Measurements from ENCODE around the gene FARP2. TPM values are rescaled to one million over a fixed set of nuclear protein-coding genes. Genes with fewer than 3 reads are reported as not detected.
"Not testable (repeated sequence)": the region's sequence is repeated elsewhere in the genome, so short reads cannot be mapped to it uniquely, and the experiment has no call there.

The FARP2 gene
- polyA plus RNA-seq, 3 donors, result 51.7 to 59.8 (median 59.2) TPM

DNA sequence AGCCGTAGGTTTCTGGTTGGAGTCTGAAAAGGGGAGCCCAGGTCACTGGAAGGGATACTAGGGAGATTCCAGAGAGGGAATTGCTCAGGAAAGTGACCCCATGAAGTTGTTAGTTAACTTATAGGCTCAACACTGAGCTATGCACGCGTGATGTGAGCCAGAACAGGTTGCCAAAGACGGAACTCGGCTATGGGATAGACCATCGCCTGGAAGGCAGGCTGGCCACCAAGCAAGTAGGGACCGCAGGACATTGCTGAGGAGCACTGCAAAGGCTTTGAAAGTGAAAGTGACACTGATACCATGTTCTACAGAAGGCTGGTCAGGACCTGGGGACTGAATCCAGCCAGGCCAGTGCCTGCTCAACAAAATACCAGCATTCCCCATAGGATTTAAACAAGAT, 7.3 kb downstream of the FARP2 start:
- DNase-seq, result no peak

GRCh38 chr2:241364781-241365180, 8.7 kb downstream of the FARP2 start:
- DNase-seq, result no peak

GRCh38 chr2:241366678-241367077, 10.6 kb downstream of the FARP2 start:
- no peak for DNase-seq

DNA sequence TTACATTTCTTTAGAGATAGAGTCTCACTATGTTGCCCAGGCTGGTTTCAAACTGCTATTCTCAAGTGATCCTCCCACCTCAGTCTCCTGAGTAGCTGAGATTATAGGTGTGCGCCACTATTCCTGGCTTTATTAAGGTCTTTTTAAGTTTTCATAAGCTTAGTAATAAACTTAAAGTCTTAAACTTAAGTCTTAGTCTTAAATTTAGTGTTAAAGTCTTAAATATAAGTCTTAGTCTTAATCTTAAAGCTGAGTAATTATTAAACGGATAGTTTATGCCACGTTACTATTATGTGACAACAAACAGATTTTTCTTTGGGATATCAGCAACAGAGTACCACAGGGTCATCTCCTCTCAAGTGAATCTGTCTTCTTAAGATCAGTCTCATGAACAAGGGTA, 12.6 kb downstream of the FARP2 start:
- DNase-seq, result no peak

- no peak for DNase-seq
These were observed 16.4 kb downstream of the FARP2 start for GRCh38 chr2:241372361-241372992.

DNA sequence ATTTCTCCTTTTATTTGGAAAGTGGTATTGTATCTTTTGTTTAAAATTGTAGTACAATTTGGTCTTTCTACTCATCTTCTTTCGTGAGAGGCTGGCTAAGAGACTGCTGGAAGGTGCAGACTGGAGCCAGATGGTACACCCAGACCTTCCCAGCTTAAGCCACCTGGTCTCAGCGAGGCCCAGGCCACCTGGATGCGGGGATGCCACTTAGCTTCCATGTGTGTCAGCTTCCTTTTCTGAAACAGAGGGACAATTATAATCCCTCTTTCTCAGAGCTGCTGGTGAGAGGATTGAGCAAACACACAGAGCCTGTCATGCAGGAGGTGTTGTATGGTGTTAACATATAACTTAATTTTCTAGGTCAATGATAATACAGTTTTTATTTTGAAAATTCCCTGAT, 17.4 kb downstream of the FARP2 start:
- no peak for DNase-seq

DNA sequence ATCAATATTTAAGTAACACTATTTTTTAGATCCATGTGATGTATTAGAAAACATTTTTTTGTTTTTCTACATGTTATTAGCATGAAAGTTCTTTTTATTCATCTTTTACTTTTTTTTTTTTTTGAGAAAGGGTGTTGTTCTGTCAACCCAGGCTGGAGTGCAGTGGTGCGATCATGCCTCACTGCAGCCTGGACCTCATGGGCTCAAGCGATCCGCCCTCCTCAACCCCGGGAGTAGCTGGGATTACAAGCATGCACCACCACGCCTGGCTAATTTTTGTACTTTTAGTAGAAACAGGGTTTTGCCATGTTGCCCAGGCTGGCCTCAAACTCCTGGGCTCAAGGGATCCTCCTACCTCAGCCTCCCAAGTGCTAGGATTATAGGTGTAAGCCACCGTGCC, 17.8 kb downstream of the FARP2 start:
- DNase-seq, result not testable (repeated sequence)

DNA sequence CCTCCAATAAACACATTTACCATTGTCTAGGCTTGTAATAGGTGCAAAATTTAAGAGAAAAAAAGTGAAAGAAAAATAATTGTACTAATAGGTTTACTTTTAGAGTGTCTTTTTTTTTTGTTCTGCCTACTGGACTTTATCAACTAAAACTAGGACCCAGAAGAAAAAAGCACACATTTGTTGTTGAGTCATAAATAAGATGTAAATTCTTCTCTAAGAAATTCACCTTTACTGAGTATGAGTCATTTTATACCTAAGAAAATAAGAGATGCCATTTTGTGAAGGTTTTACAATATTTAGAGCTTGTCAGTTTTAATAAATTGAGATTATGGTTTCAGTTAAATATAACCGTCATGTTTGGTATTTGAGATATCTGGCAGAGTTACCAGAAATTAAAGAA, 19.2 kb downstream of the FARP2 start:
- no peak for DNase-seq

DNA sequence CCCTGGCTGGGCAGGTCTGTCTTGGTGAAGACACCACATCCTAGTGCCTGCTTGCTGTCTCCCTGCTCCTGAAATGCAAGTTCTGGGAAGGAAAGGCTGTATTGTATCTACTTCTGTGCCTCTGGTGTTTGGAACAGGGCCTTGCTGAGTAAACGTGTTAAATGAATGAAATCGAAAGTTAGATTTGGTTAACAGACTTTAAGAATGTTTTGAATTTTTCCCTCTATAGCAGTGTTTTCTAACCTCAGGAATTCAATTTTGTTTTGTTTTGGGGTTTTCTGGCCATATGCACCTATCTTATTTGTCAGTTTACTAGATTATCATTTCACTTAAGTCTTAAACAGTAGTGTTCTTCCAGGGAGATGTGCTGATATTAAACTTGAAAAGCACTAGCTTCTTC, 20.7 kb downstream of the FARP2 start:
- no peak for DNase-seq

DNA sequence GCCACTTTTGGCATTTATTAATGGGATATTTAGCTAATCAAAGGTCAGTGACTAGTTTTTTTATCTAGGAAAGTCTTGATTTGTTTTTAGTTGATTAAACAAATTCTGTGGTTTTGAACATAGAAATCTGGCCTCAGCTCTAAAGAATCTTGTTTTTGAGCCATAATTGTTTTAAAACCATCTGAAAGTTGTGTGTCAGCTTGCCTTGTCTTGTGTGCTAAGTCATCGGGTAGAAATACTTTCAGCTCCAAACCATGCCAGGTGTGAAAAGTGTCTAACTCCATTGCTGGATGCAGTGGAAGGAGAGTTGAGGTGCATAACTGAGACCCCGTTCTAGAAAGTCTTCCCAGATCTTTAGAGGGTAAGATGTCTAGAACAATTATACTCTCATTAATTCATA, 22.7 kb downstream of the FARP2 start:
- no peak for DNase-seq

- peak; percentile 49 for DNase-seq
These were observed 23.7 kb downstream of the FARP2 start for GRCh38 chr2:241379481-241380480.

DNA sequence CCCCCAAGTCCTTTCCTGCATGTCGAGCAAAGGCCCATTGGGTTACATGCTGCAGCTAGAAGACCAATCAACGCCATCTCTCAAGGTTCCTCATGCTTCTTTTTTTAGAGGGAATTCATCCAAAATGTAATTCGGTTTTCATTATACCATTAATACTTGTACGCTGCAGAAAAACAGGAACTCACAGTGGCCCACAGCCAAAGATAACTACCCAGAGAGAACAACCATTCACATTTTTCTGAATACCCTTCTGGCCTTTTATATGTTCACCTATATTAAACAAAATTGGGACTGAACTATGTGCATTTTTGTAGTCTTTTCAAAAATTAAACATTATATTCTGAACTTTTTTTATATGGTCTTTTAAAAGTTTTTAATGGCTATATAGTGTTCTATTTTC, 25.8 kb downstream of the FARP2 start:
- DNase-seq, result no peak

DNA sequence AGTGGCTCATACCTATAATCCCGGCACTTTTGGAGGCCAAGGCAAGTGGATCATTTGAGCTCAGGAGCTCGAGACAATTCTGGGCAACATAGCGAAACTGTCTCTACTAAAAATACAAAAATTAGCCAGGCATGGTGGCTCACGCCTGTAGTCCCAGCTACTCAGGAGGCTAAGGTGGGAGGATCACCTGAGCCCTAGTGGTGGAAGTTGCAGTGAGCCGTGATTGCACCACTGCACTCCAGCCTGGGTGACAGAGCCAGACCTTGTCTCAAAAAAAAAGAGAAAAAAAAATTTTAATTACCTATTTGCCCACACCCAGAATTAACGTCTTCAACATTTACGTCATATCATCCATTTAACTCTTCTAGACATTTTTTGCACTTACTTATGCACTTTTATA, 29.4 kb downstream of the FARP2 start:
- DNase-seq, result not testable (repeated sequence)

- DNase-seq, result no peak
These were observed 30.4 kb downstream of the FARP2 start for GRCh38 chr2:241386519-241386918.

- DNase-seq, result no peak
These were observed 33.6 kb downstream of the FARP2 start for GRCh38 chr2:241389697-241390096.

GRCh38 chr2:241390301-241391206, 34.5 kb downstream of the FARP2 start:
- no peak for DNase-seq

DNA sequence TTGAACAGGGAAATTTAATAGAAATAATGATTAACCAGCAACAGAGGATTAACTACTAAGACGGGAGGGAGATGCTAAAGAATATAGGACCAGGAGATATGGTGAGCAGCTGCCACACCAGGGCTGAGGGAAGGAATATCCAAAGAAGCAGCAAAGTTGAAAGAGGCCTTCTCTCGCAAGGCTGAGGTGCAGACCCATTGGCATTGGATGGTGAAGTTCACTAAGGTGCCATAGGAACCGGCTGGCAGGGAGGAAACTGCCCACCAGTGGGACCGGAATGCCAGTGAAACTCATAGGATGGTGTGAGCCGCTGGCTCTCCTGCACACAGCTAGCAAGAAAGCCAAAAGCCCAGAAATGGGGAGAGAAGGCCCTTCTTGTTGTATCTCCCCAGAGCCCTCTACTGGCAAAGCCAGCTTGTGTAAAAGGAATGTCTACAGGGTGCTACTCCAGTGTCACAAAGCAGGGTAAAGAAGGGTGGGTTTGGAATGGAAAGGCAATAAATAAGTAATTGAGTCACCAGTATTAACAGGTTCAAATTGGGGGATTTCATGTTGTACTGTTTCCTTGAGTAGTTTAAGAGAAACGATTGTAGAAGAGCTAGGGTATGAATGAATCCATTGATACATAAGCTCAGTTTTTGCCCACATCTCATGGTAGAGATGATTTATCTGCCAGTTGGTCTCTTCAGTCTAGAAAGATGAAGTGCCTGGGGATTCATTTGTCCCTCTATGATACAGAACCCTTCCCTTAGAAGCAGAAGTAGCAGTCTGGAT, 36.0 kb downstream of the FARP2 start:
- DNase-seq, result no peak

- DNase-seq, result not testable (repeated sequence)
These were observed 36.7 kb downstream of the FARP2 start for GRCh38 chr2:241392753-241393152.

- DNase-seq, result no peak
These were observed 37.6 kb downstream of the FARP2 start for GRCh38 chr2:241393524-241394196.

DNA sequence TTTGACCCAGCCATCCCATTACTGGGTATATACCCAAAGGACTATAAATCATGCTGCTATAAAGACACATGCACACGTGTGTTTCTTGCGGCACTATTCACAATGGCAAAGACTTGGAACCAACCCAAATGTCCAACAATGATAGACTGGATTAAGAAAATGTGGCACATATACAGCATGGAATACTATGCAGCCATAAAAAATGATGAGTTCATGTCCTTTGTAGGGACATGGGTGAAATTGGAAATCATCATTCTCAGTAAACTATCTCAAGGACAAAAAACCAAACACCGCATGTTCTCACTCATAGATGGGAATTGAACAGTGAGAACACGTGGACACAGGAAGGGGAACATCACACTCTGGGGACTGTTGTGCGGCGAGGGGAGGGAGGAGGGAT, 40.7 kb downstream of the FARP2 start:
- not testable (repeated sequence) for DNase-seq

All from renal pelvis (tissue), 4 donors.